ENCODE measurements around the gene SERPINA3. TPM values are rescaled to one million over a fixed set of nuclear protein-coding genes. Genes with fewer than 3 reads are reported as not detected.
"Not testable (repeated sequence)": the region's sequence is repeated elsewhere in the genome, so short reads cannot be mapped to it uniquely, and the experiment has no call there.

The SERPINA3 gene
- total and polyA plus RNA-seq, 9 donors = 49.6 to 291 (median 224) TPM

- no peak for DNase-seq
- no peaks in the 10 kb centered on the region for H3K36me3 ChIP-seq
- TF ChIP-seq EP300 (IDR thresholded peaks at IDR 0.05) (no peak), POLR2A (IDR thresholded peaks at IDR 0.05) (no peak), CTCF (IDR thresholded peaks at IDR 0.05) (no peak)
- H3K4me1 ChIP-seq (ENCODE audit: insufficient read depth) = no peaks in the 10 kb centered on the region
- H3K27me3 ChIP-seq = no peaks in the 10 kb centered on the region
- WGBS, 3 donors = 27 to 36% (median 27%) methylated on average over 1 of the region's 1 CpG
- no peak overlapping the region for H3K27ac ChIP-seq
- no peaks in the 10 kb centered on the region for H3K9me3 ChIP-seq
- no peak overlapping the region for H3K4me3 ChIP-seq
- intact Hi-C loops (cut with DNase I) = no loop called here
Measured at GRCh38 chr14:94635154-94635553, 23.0 kb downstream of the SERPINA3 start.

- TF ChIP-seq POLR2A (IDR thresholded peaks at IDR 0.05) = no peak
- TF ChIP-seq CTCF (IDR thresholded peaks at IDR 0.05) = no peak
- TF ChIP-seq EP300 (IDR thresholded peaks at IDR 0.05) = no peak
- H3K4me3 ChIP-seq = no peak overlapping the region
- H3K27me3 ChIP-seq = no peaks in the 10 kb centered on the region
- H3K27ac ChIP-seq = no peak overlapping the region
- H3K4me1 ChIP-seq (ENCODE audit: insufficient read depth) = no peaks in the 10 kb centered on the region
- no peak for DNase-seq
- no peaks in the 10 kb centered on the region for H3K36me3 ChIP-seq
- intact Hi-C loops (cut with DNase I) = no loop called here
- H3K9me3 ChIP-seq = no peaks in the 10 kb centered on the region
- WGBS, 3 donors = 69 to 80% (median 77%) methylated on average over 2 of the region's 2 CpGs
Measured at GRCh38 chr14:94636744-94637412, 24.7 kb downstream of the SERPINA3 start.

- H3K9me3 ChIP-seq; H3K36me3 ChIP-seq; H3K27ac ChIP-seq; H3K27me3 ChIP-seq; H3K4me3 ChIP-seq; DNase-seq; intact Hi-C loops (cut with DNase I); H3K4me1 ChIP-seq (ENCODE audit: insufficient read depth): not testable (repeated sequence)
- 83 to 86% (median 84%) methylated on average over 7 of the region's 8 CpGs for WGBS, 3 donors
Measured at GRCh38 chr14:94637814-94638213, 25.6 kb downstream of the SERPINA3 start.

- H3K4me3 ChIP-seq = no peak overlapping the region
- H3K9me3 ChIP-seq = no peaks in the 10 kb centered on the region
- no peak overlapping the region for H3K27ac ChIP-seq
- H3K4me1 ChIP-seq (ENCODE audit: insufficient read depth) = no peaks in the 10 kb centered on the region
- WGBS, 3 donors = 55 to 78% (median 64%) methylated on average over 2 of the region's 2 CpGs
- DNase-seq = no peak
- TF ChIP-seq POLR2A (IDR thresholded peaks at IDR 0.05) (no peak), EP300 (IDR thresholded peaks at IDR 0.05) (no peak), CTCF (IDR thresholded peaks at IDR 0.05) (no peak)
- intact Hi-C loops (cut with DNase I) = no loop called here
- H3K27me3 ChIP-seq = no peaks in the 10 kb centered on the region
- no peaks in the 10 kb centered on the region for H3K36me3 ChIP-seq
Measured at GRCh38 chr14:94638339-94638738, 26.1 kb downstream of the SERPINA3 start.

GRCh38 chr14:94638961-94639817 is 27.0 kb downstream of the SERPINA3 start:
- TF ChIP-seq POLR2A (IDR thresholded peaks at IDR 0.05) (no peak), CTCF (IDR thresholded peaks at IDR 0.05) (no peak), EP300 (IDR thresholded peaks at IDR 0.05) (no peak)
- no peak overlapping the region for H3K27ac ChIP-seq
- no peak overlapping the region for H3K4me3 ChIP-seq
- 84 to 88% (median 86%) methylated on average over 11 of the region's 11 CpGs for WGBS, 3 donors
- H3K36me3 ChIP-seq = no peaks in the 10 kb centered on the region
- H3K27me3 ChIP-seq = no peaks in the 10 kb centered on the region
- intact Hi-C loops (cut with DNase I) = no loop called here
- H3K9me3 ChIP-seq = no peaks in the 10 kb centered on the region
- DNase-seq = no peak
- H3K4me1 ChIP-seq (ENCODE audit: insufficient read depth) = no peaks in the 10 kb centered on the region

All from ovary (tissue), 9 donors.